H1 (cell line): ENCODE data around the gene RUNX1. TPM values are rescaled to one million over a fixed set of nuclear protein-coding genes. Genes with fewer than 3 reads are reported as not detected.

ENCODE experiments used
- CTCF ChIA-PET: fragments of 300-600 bp; sonication (Branson Sonifier 250); formaldehyde crosslinking; loops from one replicate; lab custom pipeline; 2021; ENCODE audit not compliant: partially characterized antibody; lab: Charles Lee
- POLR2A ChIA-PET: fragments of 300-600 bp; sonication (Branson Sonifier 250); formaldehyde crosslinking; loops from one replicate; lab custom pipeline; 2021; ENCODE audit warnings: inconsistent platforms; ENCODE audit not compliant: partially characterized antibody; lab: Charles Lee
- DNase-seq, 2 experiments: peaks; one replicate each; pipeline versions ENCODE4 v3.0.0 to v3.0.0-alpha.2; 2010 to 2022; ENCODE audit warnings: low spot score in 2 of 2, low read depth in 1 of 2, mixed read lengths in 1 of 2
- FAIRE-seq: peaks from 2 replicates; lab custom pipeline; 2011; peaks lifted over from hg19 to GRCh38; lab: Jason Lieb, UNC
- H2AFZ ChIP-seq: 2 replicates; pipeline ENCODE4 v1.8.1; 2012; ENCODE audit warnings: low read length, inconsistent platforms
- H2AK5ac ChIP-seq: 2 replicates; pipeline ENCODE4 v1.6.1; 2013; ENCODE audit warnings: low read depth, low read length
- H2BK120ac ChIP-seq: replicated peaks from 2 replicates; pipeline ENCODE3; 2013; ENCODE audit warnings: low read depth, low read length, inconsistent platforms
- H2BK12ac ChIP-seq: 2 replicates; pipeline ENCODE4 v1.6.1; 2013; ENCODE audit warnings: low read depth, low read length
- H2BK15ac ChIP-seq: 2 replicates; pipeline ENCODE4 v1.6.1; 2013; ENCODE audit warnings: low read length
- H2BK20ac ChIP-seq: 2 replicates; pipeline ENCODE4 v1.6.1; 2013; ENCODE audit warnings: low read length
- H2BK5ac ChIP-seq: 2 replicates; pipeline ENCODE4 v1.6.1; 2013; ENCODE audit warnings: low read depth, low read length
- H3K14ac ChIP-seq: 2 replicates; pipeline ENCODE4 v1.6.1; 2013; ENCODE audit warnings: inconsistent platforms; ENCODE audit not compliant: insufficient read length
- H3K18ac ChIP-seq: 2 replicates; pipeline ENCODE4 v1.6.1; 2013; ENCODE audit warnings: low read length; ENCODE audit errors: extremely low read depth
- H3K23ac ChIP-seq: 2 replicates; pipeline ENCODE4 v1.6.1; 2013; ENCODE audit warnings: inconsistent platforms; ENCODE audit not compliant: insufficient read length
- H3K23me2 ChIP-seq: 2 replicates; pipeline ENCODE4 v1.6.1; 2013; ENCODE audit warnings: low read depth, low read length
- H3K27ac ChIP-seq: 2 replicates; pipeline ENCODE4 v1.6.1; 2011; ENCODE audit warnings: low read depth, low read length, inconsistent platforms
- H3K27me3 ChIP-seq, 4 experiments: replicated peaks in 1 of 4; 1 replicate in 1 of 4; 2 replicates in 3 of 4; pipeline versions ENCODE4 v1.6.1 to v1.8.1; 2011 to 2013; ENCODE audit warnings: low read length in 3 of 4, mild to moderate bottlenecking in 3 of 4, inconsistent platforms in 2 of 4, mixed read lengths in 2 of 4, moderate library complexity in 1 of 4; ENCODE audit not compliant: control insufficient read depth in 3 of 4, insufficient read depth in 3 of 4; ENCODE audit errors: extremely low read depth in 1 of 4
- H3K36me3 ChIP-seq, 4 experiments: 2 replicates each; pipeline versions ENCODE4 v1.6.1 to v1.8.1; 2011 to 2013; ENCODE audit warnings: mild to moderate bottlenecking in 4 of 4, low read length in 3 of 4, moderate library complexity in 2 of 4, control low read depth in 1 of 4, inconsistent platforms in 1 of 4; ENCODE audit not compliant: insufficient read depth in 4 of 4, control insufficient read depth in 2 of 4
- H3K4ac ChIP-seq: replicated peaks from 2 replicates; pipeline ENCODE3; 2013; ENCODE audit warnings: low read length, low read depth, mixed read lengths, inconsistent platforms; ENCODE audit not compliant: insufficient read length
- H3K4me1 ChIP-seq, 4 experiments: replicated peaks in 1 of 4; 1 replicate in 1 of 4; 2 replicates in 3 of 4; pipeline versions ENCODE4 v1.6.1 to v1.8.1; 2011 to 2013; ENCODE audit warnings: low read length in 3 of 4, inconsistent platforms in 2 of 4, mixed read lengths in 1 of 4; ENCODE audit not compliant: insufficient read depth in 4 of 4, control insufficient read depth in 3 of 4
- H3K4me2 ChIP-seq, 2 experiments: 2 replicates each; pipeline versions ENCODE4 v1.6.1 to v1.8.1; 2011 to 2013; ENCODE audit warnings: low read depth in 2 of 2, low read length in 2 of 2, control low read depth in 1 of 2, inconsistent platforms in 1 of 2, mild to moderate bottlenecking in 1 of 2; ENCODE audit not compliant: insufficient read depth in 1 of 2
- H3K4me3 ChIP-seq, 4 experiments: fragments of 200-600, 300-600 bp in 1 of 4; sonication (generic), shearing (Covaris generic), sonication (Bioruptor Twin) in 1 of 4; 2 replicates each; pipeline versions ENCODE4 v1.5.1 to v1.8.1; 2011 to 2016; ENCODE audit warnings: low read length in 4 of 4, low read depth in 3 of 4, control low read depth in 2 of 4, inconsistent platforms in 2 of 4, mild to moderate bottlenecking in 2 of 4, mixed read lengths in 1 of 4, moderate library complexity in 1 of 4; ENCODE audit not compliant: insufficient read depth in 2 of 4; ENCODE audit errors: extremely low read depth in 1 of 4
- H3K56ac ChIP-seq: replicated peaks from 2 replicates; pipeline ENCODE3; 2013; ENCODE audit warnings: low read depth, mild to moderate bottlenecking, mixed read lengths, low read length, inconsistent platforms; ENCODE audit not compliant: insufficient read length
- H3K79me1 ChIP-seq: 2 replicates; pipeline ENCODE4 v1.6.1; 2013; ENCODE audit warnings: low read depth, low read length, control low read depth
- H3K79me2 ChIP-seq, 2 experiments: 2 replicates each; pipeline versions ENCODE4 v1.6.1 to v1.8.1; 2012 to 2013; ENCODE audit warnings: low read length in 2 of 2, mild to moderate bottlenecking in 2 of 2, inconsistent platforms in 1 of 2; ENCODE audit not compliant: insufficient read depth in 2 of 2, control insufficient read depth in 1 of 2
- H3K9ac ChIP-seq, 4 experiments: replicated peaks in 1 of 4; 1 replicate in 1 of 4; 2 replicates in 3 of 4; pipeline versions ENCODE4 v1.6.1 to v1.8.1; 2011 to 2013; ENCODE audit warnings: low read depth in 3 of 4, low read length in 3 of 4, control low read depth in 2 of 4, mild to moderate bottlenecking in 2 of 4, moderate library complexity in 2 of 4, inconsistent platforms in 1 of 4; ENCODE audit errors: extremely low read depth in 1 of 4
- H3K9me3 ChIP-seq, 2 experiments: 2 replicates each; pipeline versions ENCODE4 v1.6.1 to v1.8.1; 2012 to 2013; ENCODE audit warnings: mild to moderate bottlenecking in 2 of 2, moderate library complexity in 2 of 2, control low read depth in 1 of 2, inconsistent platforms in 1 of 2, low read depth in 1 of 2, low read length in 1 of 2, mixed read lengths in 1 of 2; ENCODE audit not compliant: insufficient read depth in 2 of 2
- H4K20me1 ChIP-seq, 2 experiments: replicated peaks in 1 of 2; 2 replicates each; pipeline versions ENCODE3 to v1.8.1; 2011 to 2013; ENCODE audit warnings: inconsistent platforms in 2 of 2, low read length in 2 of 2, mild to moderate bottlenecking in 1 of 2; ENCODE audit not compliant: insufficient read depth in 2 of 2, control insufficient read depth in 1 of 2
- H4K5ac ChIP-seq: 2 replicates; pipeline ENCODE4 v1.6.1; 2013; ENCODE audit warnings: low read length, low read depth, mixed read lengths, inconsistent platforms; ENCODE audit not compliant: insufficient read length
- H4K8ac ChIP-seq: 2 replicates; pipeline ENCODE4 v1.8.0; 2013; ENCODE audit warnings: mild to moderate bottlenecking, moderate library complexity, low read length, inconsistent platforms; ENCODE audit not compliant: insufficient read depth; ENCODE audit errors: extremely low read depth
- H4K91ac ChIP-seq: replicated peaks from 2 replicates; pipeline ENCODE3; 2013; ENCODE audit warnings: low read length, mixed read lengths, inconsistent platforms; ENCODE audit not compliant: insufficient read length
- EGR1 ChIP-seq: IDR thresholded peaks from 2 replicates; pipeline ENCODE4 v1.6.1; 2011; ENCODE audit warnings: low read depth, low read length, borderline replicate concordance
- EP300 ChIP-seq, 2 experiments: IDR thresholded peaks; 1 replicate in 1 of 2; 2 replicates in 1 of 2; pipeline ENCODE4 v1.6.1; 2011 to 2012; ENCODE audit warnings: low read depth in 2 of 2, low read length in 2 of 2, mild to moderate bottlenecking in 2 of 2, borderline replicate concordance in 1 of 2, inconsistent platforms in 1 of 2, moderate library complexity in 1 of 2
- EZH2 ChIP-seq: fragments of 200-600 bp; sonication (generic); IDR thresholded peaks from 2 replicates; pipeline ENCODE4 v1.7.1; 2012; ENCODE audit warnings: low read depth, mild to moderate bottlenecking, moderate library complexity, low read length, inconsistent platforms; ENCODE audit not compliant: severe bottlenecking
- GTF2F1 ChIP-seq: IDR thresholded peaks from 2 replicates; pipeline ENCODE4 v1.6.1; 2012; ENCODE audit warnings: low read depth, low read length, improper control_type of control experiment, borderline replicate concordance
- HDAC6 ChIP-seq: IDR thresholded peaks from one replicate; pipeline ENCODE4 v1.7.1; 2012; ENCODE audit warnings: low read depth, mild to moderate bottlenecking, inconsistent platforms, low read length, moderate library complexity
- MAFK ChIP-seq: IDR thresholded peaks from 2 replicates; pipeline ENCODE4 v1.6.1; 2012; ENCODE audit warnings: low read depth, mild to moderate bottlenecking, improper control_type of control experiment, low read length
- RBBP5 ChIP-seq: IDR thresholded peaks from 2 replicates; pipeline ENCODE4 v1.7.1; 2012; ENCODE audit warnings: low read depth, mild to moderate bottlenecking, inconsistent platforms, low read length, moderate library complexity, borderline replicate concordance
- SAP30 ChIP-seq: fragments of 300-600 bp; sonication (generic); IDR thresholded peaks from 2 replicates; pipeline ENCODE4 v1.7.1; 2012; ENCODE audit warnings: low read length, moderate library complexity, mild to moderate bottlenecking, inconsistent platforms; ENCODE audit not compliant: insufficient read depth, insufficient replicate concordance
- SP1 ChIP-seq: IDR thresholded peaks from 2 replicates; pipeline ENCODE4 v1.6.1; 2011; ENCODE audit warnings: low read depth, low read length
- SP2 ChIP-seq: IDR thresholded peaks from 2 replicates; pipeline ENCODE4 v1.6.1; 2012; ENCODE audit warnings: mild to moderate bottlenecking, low read length, inconsistent platforms
- SUZ12 ChIP-seq: fragments of 200-600 bp; sonication (generic); IDR thresholded peaks from 2 replicates; pipeline ENCODE4 v1.6.1; 2012; ENCODE audit warnings: mild to moderate bottlenecking, inconsistent platforms, low read length, moderate library complexity, mixed read lengths
- TAF1 ChIP-seq: IDR thresholded peaks from 2 replicates; pipeline ENCODE4 v1.6.1; 2011; ENCODE audit warnings: mild to moderate bottlenecking, low read depth, low read length
- TBP ChIP-seq: IDR thresholded peaks from 2 replicates; pipeline ENCODE4 v1.6.1; 2011; ENCODE audit warnings: low read depth, low read length, improper control_type of control experiment
- WGBS, 2 experiments: shearing (Covaris generic) in 1 of 2; methylation state at CpG; one replicate each; pipeline versions ENCODE4 v1.1.6 to v1.1.7; 2013 to 2015; ENCODE audit warnings: low lambda C conversion rate in 2 of 2, mixed read lengths in 2 of 2, inconsistent platforms in 1 of 2, low coverage in 1 of 2, missing lambda C conversion rate in 1 of 2; ENCODE audit not compliant: insufficient replicate concordance in 2 of 2, insufficient coverage in 1 of 2, insufficient read length in 1 of 2; ENCODE audit errors: extremely low coverage in 1 of 2, missing lambda C conversion rate in 1 of 2; 5-methylcytosine and 5-hydroxymethylcytosine counted together
- polyA plus RNA-seq, 7 experiments: library from polyadenylated mRNA; depleted of rRNA in 3 of 7; stranded (reverse) in 5 of 7; unstranded in 2 of 7; fragments of >200 nt in 5 of 7; fragments of 200-250 nt in 2 of 7; gene quantifications; 1 replicate in 5 of 7; 2 replicates in 1 of 7; 4 replicates in 1 of 7; pipeline versions ENCODE4 v1.2.1 to v1.2.3, GENCODE V29; 2011 to 2013; ENCODE audit warnings: missing spikeins in 2 of 7, mixed read lengths in 2 of 7
- total RNA-seq: library from RNA; stranded (reverse); fragmentation: NEBNext Ultra II Directional; extraction: Animal tissue kit (Norgen Biotek cat#: 25700); gene quantifications from 2 replicates; pipeline ENCODE4 v1.2.1, GENCODE V29; 2021

The RUNX1 gene
- total and polyA plus RNA-seq, 2 of the 8 experiments (the other 6 are each of a cell fraction or from before 2014, with no cell fraction given) = 0.20 to 0.60 TPM

DNA sequence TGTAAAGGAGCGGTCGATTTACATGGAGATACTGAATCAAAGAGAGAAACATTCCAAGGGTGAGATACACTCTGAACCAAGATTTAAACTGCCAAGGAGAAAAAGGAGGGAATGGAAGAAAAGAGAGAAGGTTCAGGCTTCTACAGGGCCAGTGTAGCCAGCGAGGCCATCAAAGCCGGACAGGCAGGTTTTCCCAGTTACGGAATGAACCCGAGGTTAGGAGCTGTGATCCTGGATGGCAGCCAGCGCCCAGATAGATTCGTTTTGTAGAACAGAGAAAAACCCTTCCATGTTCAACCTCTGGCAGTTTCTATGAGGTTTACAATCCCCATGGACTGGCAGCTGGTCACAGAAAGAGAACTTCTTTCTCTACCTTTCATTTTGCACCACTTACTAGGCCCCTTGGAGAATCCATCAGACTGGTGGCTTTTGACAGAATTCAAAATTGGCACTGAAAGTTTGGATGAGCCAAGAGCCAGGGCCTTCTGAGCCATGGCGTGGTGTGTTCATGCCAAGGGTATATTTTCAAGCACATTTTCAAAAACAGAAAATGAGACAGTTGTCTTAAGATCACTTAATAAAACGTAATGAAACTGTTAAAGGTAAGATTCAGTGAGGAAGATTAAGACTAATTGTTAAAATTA, 171.5 kb downstream of the RUNX1 start:
- Histone ChIP-seq H3K36me3 (no peaks in the 10 kb centered on the region), H3K23me2 (peaks cover 2% of the 10 kb centered on the region; the same call in 1 of the 2 replicates), H3K56ac (no peak overlapping the region), H2BK120ac (no peak overlapping the region), H3K79me2 (no peaks in the 10 kb centered on the region), H3K9ac (no peak overlapping the region), H2BK12ac (no peak overlapping the region), H3K18ac (no peak overlapping the region), H3K23ac (no peak overlapping the region), H3K27ac (no peak overlapping the region), H4K20me1 (peaks cover 0 to 2% of the 10 kb centered on the region in 2 experiments), H2AK5ac (no peak overlapping the region), H3K4me3 (no peak overlapping the region), H3K79me1 (no peaks in the 10 kb centered on the region), H2AFZ (no peak overlapping the region), H3K14ac (no peak overlapping the region), H2BK15ac (no peak overlapping the region), H4K5ac (no peak overlapping the region), H4K8ac (no peak overlapping the region), H3K4me1 (no peaks in the 10 kb centered on the region), H3K4me2 (no peak overlapping the region), H3K9me3 (no peaks in the 10 kb centered on the region), H4K91ac (no peak overlapping the region), H3K27me3 (peaks cover 0 to 4% (median 2%) of the 10 kb centered on the region in 4 experiments; a peak in 5 of 7 replicates), H2BK5ac (no peak overlapping the region), H2BK20ac (no peak overlapping the region), H3K4ac (no peak overlapping the region)
- FAIRE-seq (no peak), DNase-seq (no peak)
- POLR2A ChIA-PET = no interaction called here
- no peak for TF ChIP-seq TAF1
- no peak for TF ChIP-seq SUZ12
- TF ChIP-seq HDAC6 = no peak
- TF ChIP-seq EGR1 = no peak
- no peak for TF ChIP-seq MAFK
- TF ChIP-seq SAP30 = no peak
- TF ChIP-seq EZH2 = no peak
- TF ChIP-seq SP2 = no peak
- TF ChIP-seq TBP = no peak
- no peak for TF ChIP-seq EP300 (IDR thresholded peaks at IDR 0.05; ENCODE audit: borderline replicate concordance in 1 of 2, low read depth in 2 of 2, low read length in 2 of 2)
- no peak for TF ChIP-seq SP1
- TF ChIP-seq GTF2F1 = no peak
- no peak for TF ChIP-seq RBBP5
- CTCF ChIA-PET = interaction anchor here (1.2 kb wide), 1 partner anchor 184 kb away, joined by 4 read pairs; no protein-coding TSS in a partner anchor
- WGBS, 2 experiments = 90% methylated on average over 10 of the region's 10 CpGs; no CpG with 5 or more reads in 1 of the 2 experiments
